ENCODE measurements around the gene MAP3K7.

Gene MAP3K7

DNA sequence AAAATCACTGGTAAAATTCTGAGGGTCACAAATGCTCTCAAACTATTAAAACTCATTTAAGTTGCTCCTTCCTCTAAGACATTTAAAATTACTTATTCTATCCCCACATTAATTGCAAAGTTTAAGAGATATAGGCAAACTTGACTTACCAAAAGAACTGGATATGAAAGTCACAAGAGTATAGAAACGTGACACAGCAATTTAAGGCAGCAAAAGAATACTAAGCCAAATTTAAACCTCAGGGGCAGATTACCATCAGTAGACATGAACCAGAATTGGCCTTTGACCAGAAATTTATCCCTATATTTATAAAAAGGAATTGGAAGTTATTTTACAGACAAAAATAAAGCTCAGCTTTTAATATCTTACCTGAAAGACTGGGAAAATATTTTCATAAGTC is 56.0 kb downstream of the MAP3K7 start:
- no peak for DNase-seq (ENCODE audit: low read depth)

DNA sequence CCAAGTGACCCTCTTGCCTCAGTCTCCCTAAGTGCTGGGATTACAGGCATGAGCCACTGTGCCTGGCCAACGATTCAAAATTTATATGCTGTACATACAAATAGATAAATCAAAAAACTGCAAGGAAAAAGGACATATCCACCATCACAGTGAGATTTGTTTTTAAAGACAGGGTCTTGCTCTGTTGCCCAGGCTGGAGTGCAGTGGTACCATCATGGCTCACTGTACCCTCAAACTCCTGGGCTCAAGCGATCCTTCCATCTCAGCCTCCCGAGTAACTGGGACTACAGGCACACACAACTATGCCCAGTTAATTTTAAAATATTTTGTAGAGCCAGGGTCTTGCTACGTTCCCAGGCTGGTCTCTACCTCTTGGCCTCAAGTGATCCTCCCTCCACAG is 61.5 kb downstream of the MAP3K7 start:
- DNase-seq (ENCODE audit: low read depth), result no peak

DNA sequence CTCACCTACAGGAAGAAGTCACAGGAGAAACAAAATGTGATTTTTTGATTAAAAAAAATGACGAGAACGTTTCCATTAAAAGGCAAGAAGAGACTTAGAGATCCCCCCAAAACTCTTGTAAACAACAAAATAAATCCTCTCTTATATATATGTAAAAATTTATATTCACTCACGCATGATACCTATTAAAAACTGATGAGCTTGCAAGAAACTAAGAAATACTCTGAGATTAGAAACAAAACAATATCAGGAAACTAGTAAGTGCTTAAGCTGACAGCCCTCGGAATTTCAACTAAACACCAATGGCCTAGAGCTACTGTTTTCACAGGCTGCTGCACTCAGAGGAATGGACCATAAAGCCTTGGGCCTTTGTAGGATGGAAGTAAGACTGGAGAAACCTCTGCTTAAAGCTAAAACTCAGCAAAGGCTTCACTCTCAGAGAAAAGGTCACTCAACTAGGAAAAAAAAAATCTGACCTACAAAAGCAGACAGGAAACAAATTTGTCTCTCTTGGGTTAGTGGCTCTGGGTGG is 63.0 kb downstream of the MAP3K7 start:
- no peak for DNase-seq (ENCODE audit: low read depth)

DNA sequence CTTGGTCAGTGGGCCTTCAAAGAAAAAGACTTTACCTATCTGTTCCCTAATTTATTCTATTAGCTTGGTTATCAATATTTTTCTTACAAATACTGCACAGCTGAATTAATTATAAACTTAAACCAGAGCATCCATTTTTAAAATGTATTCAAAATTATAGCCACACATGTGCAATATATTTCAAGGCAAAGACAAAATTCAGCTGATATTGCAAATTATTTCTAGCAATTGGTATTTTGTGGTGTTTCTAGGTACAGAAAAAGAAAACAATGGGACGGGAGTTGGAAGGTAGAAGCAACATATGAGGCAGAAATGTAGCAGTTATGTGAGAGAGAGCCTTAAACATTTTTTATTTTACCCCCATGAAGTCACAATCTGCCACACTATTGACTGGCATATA is 64.9 kb downstream of the MAP3K7 start:
- no peak for DNase-seq (ENCODE audit: low read depth)

DNA sequence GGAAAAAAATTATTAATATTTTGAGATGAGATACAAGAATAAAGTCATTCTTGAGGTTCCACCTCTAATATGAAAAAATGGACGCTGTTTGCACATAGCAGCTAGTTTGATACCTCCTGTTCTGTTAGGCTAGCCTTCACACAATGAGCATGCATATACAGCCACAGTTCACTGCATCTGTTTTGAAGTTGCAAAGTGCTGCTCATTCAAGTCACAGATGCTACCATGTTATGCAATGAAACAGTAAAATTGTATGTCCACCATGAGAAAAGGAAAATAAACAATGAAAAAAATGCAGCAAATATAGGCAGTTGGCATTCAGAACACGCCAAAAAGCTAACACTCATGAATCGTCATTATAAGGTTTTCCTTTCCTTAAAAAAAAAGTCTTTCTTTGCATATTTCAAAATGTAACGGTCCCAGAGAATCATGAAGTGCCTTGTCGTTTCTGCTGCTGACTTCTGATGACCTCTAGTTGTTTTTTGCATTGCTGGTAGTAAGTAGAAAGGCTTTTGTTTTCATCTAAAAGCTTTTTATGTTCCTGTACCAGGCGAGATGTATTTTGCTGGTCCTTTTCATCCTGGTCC is 70.7 kb downstream of the MAP3K7 start:
- DNase-seq (ENCODE audit: low read depth), result no peak

DNA sequence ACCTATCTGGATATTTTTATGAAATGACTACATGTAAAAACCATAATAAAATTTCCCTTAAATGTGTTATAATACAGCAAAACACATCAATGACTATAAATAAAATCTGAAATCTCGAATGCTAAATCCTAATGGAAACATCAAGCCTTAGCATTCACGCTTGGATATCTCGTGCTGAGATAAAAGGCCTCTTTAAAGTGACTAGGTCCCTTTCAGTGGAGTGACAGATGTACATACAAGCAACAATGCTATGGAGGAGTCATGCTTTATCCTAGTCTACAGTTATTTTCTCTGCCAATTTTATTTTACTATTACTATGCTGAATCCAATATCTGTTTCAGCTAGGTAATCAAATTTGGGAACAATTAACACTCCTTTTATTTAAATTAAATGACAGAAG is 72.4 kb downstream of the MAP3K7 start:
- no peak for DNase-seq (ENCODE audit: low read depth)

DNA sequence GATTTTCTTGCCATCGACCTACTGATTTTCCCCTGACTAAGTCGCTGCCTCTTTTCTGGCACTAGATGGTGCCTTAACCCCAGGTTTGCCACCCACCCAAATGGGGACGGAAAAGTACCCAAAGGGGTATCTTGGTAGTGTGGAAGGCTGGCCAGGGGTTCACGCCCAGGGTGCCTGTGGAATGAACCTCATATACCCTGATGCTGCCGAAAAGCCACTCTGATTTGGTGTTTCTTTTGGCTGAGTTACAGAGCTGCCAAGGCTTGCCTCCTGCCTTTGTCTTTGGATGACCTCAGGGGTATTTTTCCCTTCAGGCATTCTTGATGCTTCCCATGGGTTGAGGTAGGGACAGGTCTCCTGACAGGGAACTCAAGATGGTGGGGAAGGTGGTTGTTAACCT is 78.1 kb downstream of the MAP3K7 start:
- no peak for DNase-seq (ENCODE audit: low read depth)

DNA sequence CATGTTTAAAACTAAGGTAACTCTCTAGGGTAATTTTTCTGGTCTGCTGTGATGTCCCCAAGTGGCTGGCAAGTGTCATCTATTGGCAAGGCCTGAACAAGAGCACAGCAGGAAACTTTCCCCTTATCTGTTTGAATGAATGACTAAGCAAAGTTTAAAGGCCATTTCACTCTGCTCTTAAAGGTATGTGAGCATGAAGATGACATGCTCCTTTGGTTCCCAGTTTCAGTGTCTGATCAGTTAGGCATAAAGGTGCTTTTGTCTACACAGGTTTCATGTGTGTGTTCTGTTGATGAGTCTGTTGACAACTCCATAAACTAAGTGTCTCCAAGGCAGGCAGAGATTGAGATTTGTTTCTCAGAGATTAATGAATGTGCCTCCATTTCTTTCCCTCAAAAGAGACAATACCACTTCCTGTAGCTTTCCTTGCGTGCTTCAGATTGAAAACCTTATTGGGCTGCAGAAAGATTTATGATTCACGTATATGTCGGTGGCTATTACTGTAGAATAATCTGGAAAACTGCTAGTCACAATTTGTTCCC is 83.9 kb downstream of the MAP3K7 start:
- DNase-seq (ENCODE audit: low read depth), result no peak

DNA sequence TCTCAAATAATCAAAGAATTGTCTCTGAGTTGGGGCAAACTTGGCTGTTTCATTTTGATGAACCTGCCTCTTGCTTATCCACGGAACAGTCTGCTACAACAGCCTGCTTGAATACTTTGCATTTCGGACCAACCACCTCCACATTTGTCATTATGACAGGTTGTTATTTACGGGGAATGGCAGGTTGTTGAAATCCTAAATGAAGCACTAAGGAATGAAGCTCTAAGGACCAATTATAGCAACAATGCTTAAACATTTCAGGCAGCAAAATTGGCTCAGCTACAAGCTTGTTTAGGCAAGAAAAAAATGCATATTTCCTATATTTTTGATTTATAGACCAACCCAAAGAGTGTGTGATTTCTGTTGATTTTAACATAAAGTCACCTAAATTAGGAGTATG is 84.5 kb downstream of the MAP3K7 start:
- DNase-seq (ENCODE audit: low read depth), result no peak

DNA sequence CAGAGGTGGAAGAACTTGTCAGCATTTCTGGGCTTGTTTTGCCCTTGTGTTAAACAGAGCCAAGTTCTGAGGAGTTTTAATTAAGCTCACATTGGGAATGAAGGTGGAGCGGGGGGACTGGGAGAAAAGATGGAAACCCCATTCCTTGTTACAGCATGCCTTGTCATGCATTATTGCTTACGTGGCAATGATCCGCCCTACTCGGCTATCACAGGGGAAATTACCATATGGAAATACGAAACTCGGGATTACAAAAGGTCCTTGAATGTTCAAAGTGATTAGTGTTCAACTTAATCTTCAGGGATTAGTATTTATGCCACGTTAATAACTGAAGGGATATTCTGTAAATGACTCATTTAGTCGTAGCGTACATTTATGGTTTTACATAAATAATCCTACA is 86.4 kb downstream of the MAP3K7 start:
- no peak for DNase-seq (ENCODE audit: low read depth)

DNA sequence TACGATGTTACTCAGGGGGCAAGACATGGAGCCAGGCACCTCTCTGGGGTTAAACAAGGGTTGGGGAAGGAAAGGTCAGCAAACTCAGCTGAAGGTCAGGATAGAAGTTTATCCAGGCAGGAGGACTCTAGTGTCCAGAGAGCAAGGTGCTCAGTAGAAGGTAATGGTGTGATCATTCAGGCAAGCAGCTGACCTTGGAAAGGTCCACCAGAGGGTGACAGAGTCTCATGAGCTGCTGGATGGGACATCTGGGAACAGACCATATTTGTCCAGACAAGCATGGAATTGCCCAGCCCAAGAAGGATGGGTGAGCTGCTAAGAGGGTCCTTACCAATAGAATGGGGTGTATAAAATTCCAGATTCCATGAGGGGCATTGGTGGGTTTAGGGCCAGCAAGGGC is 89.5 kb downstream of the MAP3K7 start:
- DNase-seq (ENCODE audit: low read depth), result no peak

DNA sequence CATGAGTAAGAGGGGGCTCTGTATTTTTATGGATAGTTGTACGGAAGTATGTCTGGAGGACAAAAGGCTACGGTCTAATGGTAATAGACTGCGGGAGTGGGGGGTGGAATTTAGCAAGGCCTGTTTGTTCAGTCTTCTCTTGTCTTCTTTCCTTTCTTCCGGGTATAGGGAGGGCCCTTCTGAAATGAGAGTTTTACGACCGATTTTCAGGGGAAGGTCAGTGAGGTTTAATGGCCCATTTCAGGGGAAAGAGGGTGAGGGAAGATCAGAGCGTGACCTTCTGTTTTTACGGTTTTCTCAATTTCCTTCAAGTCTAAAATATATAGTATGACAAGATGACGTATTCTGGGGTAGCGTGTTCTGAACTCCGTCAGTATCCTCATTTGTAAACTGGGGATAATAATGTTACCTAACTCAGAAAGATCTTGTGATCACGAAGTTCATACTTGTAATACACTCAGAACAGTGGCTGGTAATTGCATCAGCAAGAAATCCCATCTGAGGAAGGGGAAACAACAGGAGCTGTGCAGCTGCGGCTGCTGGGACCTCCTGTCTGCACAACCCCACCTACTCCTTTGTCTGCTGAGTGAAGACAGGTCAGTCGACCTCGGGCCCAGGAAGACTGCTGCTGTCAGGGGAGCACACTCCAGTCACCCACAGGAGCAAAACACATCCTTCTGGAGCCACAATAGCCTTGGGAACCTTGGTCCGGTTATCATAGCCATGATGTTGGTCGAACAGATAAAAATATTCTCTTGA is 90.4 kb downstream of the MAP3K7 start:
- DNase-seq (ENCODE audit: low read depth), result no peak

DNA sequence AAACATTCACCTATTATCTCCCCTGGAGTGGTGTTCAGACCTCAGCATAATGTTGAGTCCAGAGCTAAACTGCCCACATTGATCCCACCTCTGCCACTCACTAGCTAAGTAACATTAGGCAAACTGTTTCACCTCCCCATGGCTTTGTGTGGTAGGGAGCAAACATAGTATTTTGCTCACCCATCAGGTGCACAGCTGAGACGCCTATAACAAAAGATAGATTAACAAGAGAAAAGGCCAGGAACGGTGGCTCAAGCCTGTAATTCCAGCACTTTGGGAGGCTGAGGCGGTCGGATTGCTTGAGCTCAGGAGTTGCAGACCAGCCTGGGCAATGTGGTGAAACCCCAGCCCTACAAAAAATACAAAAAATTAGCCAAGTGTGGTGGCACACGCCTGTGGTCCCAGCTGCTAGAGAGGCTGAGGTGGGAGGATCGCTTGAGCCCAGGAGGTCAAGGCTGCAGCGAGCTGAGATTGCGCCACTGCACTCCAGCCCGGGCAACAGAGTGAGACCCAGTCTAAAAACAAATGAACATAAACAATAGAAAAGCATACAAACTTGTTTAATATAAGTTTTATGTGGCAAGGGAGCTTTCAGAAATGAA is 91.6 kb downstream of the MAP3K7 start:
- DNase-seq (ENCODE audit: low read depth), result no peak

DNA sequence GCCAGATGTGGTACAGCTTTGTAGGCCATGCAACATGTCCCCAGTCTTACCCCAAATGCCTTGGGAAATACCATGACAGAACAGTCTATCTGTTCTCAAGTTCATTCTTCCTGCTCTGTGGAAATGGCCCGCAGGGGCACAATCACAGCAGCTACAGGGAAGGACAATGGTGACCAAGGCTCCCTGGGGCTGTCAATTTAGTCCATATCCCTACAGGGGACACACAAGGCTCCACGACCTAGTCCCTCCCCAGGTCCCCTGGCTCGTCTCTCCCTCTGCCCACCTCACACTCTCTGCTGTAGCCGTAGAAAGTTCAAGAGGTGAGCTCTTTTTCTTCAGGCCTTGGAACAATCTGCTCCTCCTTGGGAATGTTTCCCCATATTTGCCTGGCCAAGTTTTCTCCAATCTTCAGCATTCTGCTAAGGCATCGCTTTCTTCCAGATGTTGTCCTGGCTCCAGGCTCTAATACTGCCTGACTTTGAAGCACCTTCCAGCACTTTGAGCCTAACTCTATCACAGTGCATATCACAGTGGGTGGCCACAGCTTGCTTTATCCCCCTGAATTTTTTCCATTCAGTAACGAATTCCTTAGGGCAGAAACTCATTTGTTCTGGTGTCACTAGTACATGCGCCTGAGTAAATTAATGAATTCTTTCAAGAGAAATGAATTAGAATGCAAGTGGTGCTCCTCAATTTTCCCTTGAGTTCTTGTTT is 92.6 kb downstream of the MAP3K7 start:
- no peak for DNase-seq (ENCODE audit: low read depth)

DNA sequence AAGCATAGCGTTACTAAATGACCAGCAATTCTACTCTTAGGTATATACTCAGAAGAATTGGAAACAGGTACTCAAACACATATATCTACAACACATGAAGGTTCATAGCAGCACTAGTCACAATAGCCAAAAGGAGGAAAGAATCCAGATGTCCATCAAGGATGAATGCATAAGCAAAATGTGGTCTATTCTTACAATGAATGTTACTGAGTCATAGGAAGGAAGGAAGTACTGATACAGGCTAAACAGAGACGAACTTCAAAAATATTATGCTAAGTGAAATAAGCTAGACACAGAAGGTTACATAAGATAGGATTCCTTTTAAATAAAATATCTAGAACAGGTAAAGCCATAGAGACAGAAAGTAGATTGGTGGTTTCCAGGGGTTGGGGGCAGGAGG is 93.5 kb downstream of the MAP3K7 start:
- no peak for DNase-seq (ENCODE audit: low read depth)

DNA sequence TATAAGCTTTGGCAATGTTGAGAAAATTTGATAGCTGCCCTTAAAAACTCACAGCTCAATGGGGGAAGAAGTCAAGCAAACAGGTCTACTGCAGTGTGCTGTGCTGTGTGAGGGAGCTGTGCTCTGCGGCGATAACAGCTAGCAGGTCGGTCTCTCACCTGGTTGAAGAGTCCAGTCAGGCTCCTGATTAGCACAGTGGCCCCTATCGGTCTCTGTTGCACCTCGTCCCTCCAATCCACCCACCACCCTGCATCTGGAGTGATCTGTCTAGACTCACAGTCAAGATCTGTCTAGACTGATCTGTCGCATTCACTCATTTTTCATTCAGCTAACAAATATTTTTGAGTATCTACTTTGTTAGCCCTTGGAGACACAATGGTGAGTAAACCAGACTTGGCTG is 94.1 kb downstream of the MAP3K7 start:
- DNase-seq (ENCODE audit: low read depth), result no peak

DNA sequence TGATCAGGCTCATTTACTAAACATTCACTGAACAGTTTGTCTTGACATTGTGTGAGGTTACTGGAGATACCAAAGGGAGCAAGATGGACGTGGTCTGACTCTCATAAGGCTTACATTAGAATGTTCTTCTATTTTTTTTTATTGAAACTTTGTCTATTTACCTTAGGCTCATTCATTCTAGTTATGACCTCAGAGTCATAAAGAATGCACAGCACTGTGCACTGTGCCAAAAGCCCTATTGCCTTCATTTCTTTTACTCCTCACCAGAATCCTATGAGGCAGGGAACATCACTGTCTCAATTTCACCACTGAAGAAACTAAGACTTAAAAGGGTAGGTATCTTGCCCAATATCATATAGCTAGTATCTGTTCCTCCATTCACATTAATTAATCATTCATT is 94.5 kb downstream of the MAP3K7 start:
- no peak for DNase-seq (ENCODE audit: low read depth)

DNA sequence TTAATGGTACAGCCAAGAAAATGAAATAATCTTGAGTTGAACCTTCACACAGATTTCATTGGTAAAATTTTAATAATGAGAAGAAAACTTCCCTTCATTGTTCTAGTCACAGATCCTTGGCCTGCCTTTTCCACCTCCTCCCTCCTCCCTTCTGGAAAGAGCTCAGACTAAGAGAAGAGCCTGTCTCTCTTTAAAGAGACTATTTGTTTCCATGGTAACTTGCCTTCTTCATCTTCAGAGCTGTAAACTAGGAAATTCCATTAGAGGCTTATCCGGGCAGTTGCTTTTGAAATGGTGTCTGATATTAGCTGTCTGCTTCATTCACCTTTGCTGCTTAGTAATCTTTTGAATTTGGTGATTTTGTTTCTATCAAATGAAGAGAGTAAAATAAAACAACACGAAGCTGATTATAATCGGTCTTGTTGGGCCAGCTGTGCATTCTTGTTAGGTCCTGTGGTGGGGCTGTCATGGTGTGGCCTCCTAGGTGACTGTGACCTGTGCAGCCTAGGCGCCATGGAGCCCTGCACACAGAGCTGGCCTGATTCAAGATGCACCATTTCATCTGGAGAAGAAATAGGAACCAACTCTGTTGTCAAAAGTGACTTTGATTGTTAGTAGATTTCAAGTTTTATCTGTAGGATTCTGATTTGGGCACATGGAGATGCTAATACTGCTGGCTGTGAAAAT is 96.7 kb downstream of the MAP3K7 start:
- no peak for DNase-seq (ENCODE audit: low read depth)

DNA sequence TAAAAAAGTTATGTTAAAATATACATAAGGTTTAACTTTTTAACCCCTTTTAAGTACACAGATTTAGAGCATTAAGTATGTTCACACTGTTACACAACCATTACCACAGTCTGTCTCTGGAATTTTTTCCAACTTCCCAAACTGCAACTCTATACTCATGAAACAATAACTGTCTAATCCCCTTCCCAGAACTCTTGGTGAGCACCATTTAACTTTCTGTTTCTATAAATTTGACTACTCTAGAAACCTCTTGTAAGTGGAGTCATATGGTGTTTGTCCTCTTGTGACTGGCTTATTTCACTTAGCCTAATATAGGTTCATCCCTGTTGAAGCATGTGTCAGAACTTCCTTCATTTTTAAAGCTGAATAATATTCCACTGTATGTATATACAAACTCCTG is 98.1 kb downstream of the MAP3K7 start:
- DNase-seq (ENCODE audit: low read depth), result no peak

DNA sequence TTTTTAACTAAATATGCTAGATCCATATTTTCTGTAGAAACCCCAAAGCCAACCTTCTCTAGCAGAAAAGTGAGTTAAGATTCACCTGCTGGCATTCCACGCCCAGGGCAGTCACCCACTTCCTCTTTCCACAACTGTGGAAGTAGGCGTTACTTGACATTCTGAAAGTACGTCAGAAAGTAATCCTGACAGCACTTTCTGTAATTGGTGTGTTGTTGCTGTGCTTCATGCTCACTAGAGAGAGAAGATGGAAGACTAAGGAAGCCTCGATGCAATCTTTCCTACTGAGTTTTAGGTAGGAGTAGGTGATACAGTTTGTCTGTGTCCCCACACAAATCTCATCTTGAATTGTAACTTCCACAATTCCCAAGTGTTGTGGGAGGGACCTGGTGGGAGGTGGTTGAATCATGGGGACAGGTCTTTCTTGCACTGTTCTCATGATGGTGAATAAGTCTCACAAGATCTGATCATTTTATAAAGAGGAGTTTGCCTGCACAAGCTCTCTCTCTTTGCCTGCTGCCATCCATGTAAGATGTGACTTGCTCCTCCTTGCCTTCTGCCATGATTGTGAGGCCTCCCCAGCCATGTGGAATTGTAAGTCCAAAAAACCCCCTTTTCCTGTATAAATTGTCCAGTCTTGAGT is 101.1 kb downstream of the MAP3K7 start:
- no peak for DNase-seq (ENCODE audit: low read depth)

DNA sequence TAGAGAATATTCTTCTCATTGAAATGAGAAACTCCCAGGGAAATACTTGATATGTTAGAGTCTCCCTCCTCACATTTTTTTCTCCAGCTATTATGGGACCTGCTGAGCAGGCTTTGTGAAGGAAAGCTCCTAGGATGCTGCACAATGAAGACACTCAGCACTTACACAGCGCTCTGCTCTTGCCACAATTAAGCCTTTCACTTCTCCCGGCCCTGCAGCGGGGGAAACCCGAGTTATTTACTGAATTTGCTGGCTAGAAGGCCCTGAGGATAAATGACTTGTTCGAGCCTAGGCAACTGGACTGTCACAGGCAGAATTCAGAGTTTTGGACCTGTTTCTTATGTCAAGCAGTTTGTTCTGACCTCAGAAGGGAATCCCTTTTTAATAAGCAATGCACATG is 102.0 kb downstream of the MAP3K7 start:
- DNase-seq (ENCODE audit: low read depth), result no peak

Measured in stimulated activated CD8-positive, alpha-beta memory T cell treated with anti-CD3 and anti-CD28 coated beads, Interleukin-15, amount 100 ng/mL, for 1 hour (primary cell).